MM.1S (cell line): ENCODE results near the gene SCP2.

Source experiments
- DNase-seq: peaks from one replicate; pipeline ENCODE4 v3.0.0-alpha.2; 2015
- H2AFZ ChIP-seq: fragments of 300-600 bp; sonication (generic); 2 replicates; pipeline ENCODE4 v1.6.0; 2016; ENCODE audit warnings: antibody characterized with exemption, low read length
- H3F3A ChIP-seq: fragments of 300-600 bp; sonication (generic); 2 replicates; pipeline ENCODE4 v1.6.1; 2016; ENCODE audit warnings: mild to moderate bottlenecking, antibody characterized with exemption, low read length, moderate library complexity, mixed read lengths; ENCODE audit not compliant: insufficient read depth
- H3K27ac ChIP-seq: fragments of 300-600 bp; sonication (generic); 2 replicates; pipeline ENCODE4 v1.5.1; 2016; ENCODE audit warnings: mild to moderate bottlenecking, low read length
- H3K27me3 ChIP-seq: fragments of 300-600 bp; sonication (generic); replicated peaks from 2 replicates; pipeline ENCODE4 v1.6.0; 2016; ENCODE audit warnings: low read length; ENCODE audit not compliant: insufficient read depth
- H3K36me3 ChIP-seq: fragments of 300-600 bp; sonication (generic); replicated peaks from 2 replicates; pipeline ENCODE4 v1.6.1; 2016; ENCODE audit warnings: mild to moderate bottlenecking, low read length, mixed read lengths; ENCODE audit not compliant: insufficient read depth
- H3K4me1 ChIP-seq: fragments of 300-600 bp; sonication (generic); 2 replicates; pipeline ENCODE4 v1.6.1; 2016; ENCODE audit warnings: low read length, mixed read lengths
- H3K4me2 ChIP-seq: fragments of 300-600 bp; sonication (generic); 2 replicates; pipeline ENCODE4 v1.6.0; 2016; ENCODE audit warnings: low read depth, low read length
- H3K4me3 ChIP-seq: fragments of 300-600 bp; sonication (generic); 2 replicates; pipeline ENCODE4 v1.5.1; 2016; ENCODE audit warnings: low read length, mixed read lengths
- H3K79me2 ChIP-seq: fragments of 300-600 bp; sonication (generic); 2 replicates; pipeline ENCODE4 v1.6.1; 2016; ENCODE audit warnings: mixed run types, low read length, mixed read lengths
- H3K9ac ChIP-seq: fragments of 300-600 bp; sonication (generic); 2 replicates; pipeline ENCODE4 v1.6.1; 2016; ENCODE audit warnings: low read length, mixed read lengths
- H3K9me2 ChIP-seq: fragments of 300-600 bp; sonication (generic); replicated peaks from 2 replicates; pipeline ENCODE4 v1.6.1; 2016; ENCODE audit warnings: mild to moderate bottlenecking, low read length, mixed read lengths; ENCODE audit not compliant: insufficient read depth
- H3K9me3 ChIP-seq: fragments of 300-600 bp; sonication (generic); replicated peaks from 2 replicates; pipeline ENCODE4 v1.6.1; 2016; ENCODE audit warnings: mild to moderate bottlenecking, low read length, mixed read lengths; ENCODE audit not compliant: insufficient read depth
- H4K20me1 ChIP-seq: fragments of 300-600 bp; sonication (generic); 2 replicates; pipeline ENCODE4 v1.6.1; 2016; ENCODE audit warnings: mild to moderate bottlenecking, low read length, moderate library complexity, mixed read lengths; ENCODE audit not compliant: insufficient read depth
- EZH2 ChIP-seq: fragments of 300-600 bp; sonication (generic); optimal IDR thresholded peaks from 2 replicates; pipeline ENCODE3; 2017; ENCODE audit warnings: low read depth, mild to moderate bottlenecking, antibody characterized with exemption, low read length, mixed read lengths
- EZH2phosphoT487 ChIP-seq: fragments of 300-600 bp; sonication (generic); IDR thresholded peaks from 2 replicates; pipeline ENCODE4 v1.6.1; 2018; ENCODE audit warnings: antibody characterized with exemption, low read length
- TF ChIP-seq, protein P1 (sequence below): fragments of 300-600 bp; sonication (generic); IDR thresholded peaks from 2 replicates; pipeline ENCODE4 v1.5.1; 2016; ENCODE audit warnings: antibody characterized with exemption, low read length, mixed read lengths

The SCP2 gene

DNA sequence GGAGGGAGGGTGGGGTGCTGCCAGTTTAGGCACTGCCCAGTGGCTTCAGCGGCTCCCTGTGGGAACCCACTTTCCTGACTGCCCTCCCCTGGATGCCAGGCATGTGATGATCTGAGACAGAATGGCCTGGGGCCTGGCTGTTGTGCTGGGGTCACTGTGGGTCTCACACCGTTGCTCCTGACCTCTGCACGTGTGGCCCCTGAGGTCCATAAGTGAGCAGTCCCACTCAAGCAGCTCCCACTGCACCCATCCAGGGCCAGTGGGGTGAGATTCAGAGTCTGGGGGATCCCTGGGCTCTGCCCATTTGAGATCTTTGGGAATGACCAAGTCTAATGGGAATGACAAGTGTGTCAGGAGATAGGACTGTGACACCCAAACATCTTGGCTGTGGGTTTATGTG is 153.0 kb downstream of the SCP2 start:
- Histone ChIP-seq H3K27ac (no peak overlapping the region), H3K36me3 (no peaks in the 10 kb centered on the region), H3K4me3 (no peak overlapping the region), H2AFZ (no peak overlapping the region), H3K4me2 (no peak overlapping the region), H3K4me1 (no peaks in the 10 kb centered on the region), H4K20me1 (no peaks in the 10 kb centered on the region), H3K9me2 (no peaks in the 10 kb centered on the region), H3K79me2 (no peaks in the 10 kb centered on the region), H3F3A (no peaks in the 10 kb centered on the region), H3K9me3 (no peaks in the 10 kb centered on the region), H3K9ac (no peak overlapping the region), H3K27me3 (no peaks in the 10 kb centered on the region)
- TF ChIP-seq, protein P1, sequence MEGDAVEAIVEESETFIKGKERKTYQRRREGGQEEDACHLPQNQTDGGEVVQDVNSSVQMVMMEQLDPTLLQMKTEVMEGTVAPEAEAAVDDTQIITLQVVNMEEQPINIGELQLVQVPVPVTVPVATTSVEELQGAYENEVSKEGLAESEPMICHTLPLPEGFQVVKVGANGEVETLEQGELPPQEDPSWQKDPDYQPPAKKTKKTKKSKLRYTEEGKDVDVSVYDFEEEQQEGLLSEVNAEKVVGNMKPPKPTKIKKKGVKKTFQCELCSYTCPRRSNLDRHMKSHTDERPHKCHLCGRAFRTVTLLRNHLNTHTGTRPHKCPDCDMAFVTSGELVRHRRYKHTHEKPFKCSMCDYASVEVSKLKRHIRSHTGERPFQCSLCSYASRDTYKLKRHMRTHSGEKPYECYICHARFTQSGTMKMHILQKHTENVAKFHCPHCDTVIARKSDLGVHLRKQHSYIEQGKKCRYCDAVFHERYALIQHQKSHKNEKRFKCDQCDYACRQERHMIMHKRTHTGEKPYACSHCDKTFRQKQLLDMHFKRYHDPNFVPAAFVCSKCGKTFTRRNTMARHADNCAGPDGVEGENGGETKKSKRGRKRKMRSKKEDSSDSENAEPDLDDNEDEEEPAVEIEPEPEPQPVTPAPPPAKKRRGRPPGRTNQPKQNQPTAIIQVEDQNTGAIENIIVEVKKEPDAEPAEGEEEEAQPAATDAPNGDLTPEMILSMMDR: no peak
- TF ChIP-seq EZH2 (no peak), EZH2phosphoT487 (no peak)
- no peak for DNase-seq

GRCh38 chr1:53080769-53081168 is 153.7 kb downstream of the SCP2 start:
- DNase-seq: no peak
- Histone ChIP-seq H3K4me2 (no peak overlapping the region), H3K4me3 (no peak overlapping the region), H3K36me3 (no peaks in the 10 kb centered on the region), H3K9me3 (no peaks in the 10 kb centered on the region), H2AFZ (no peak overlapping the region), H3K9ac (no peak overlapping the region), H3K79me2 (no peaks in the 10 kb centered on the region), H3K4me1 (no peaks in the 10 kb centered on the region), H4K20me1 (no peaks in the 10 kb centered on the region), H3K9me2 (no peaks in the 10 kb centered on the region), H3K27ac (no peak overlapping the region), H3F3A (no peaks in the 10 kb centered on the region), H3K27me3 (no peaks in the 10 kb centered on the region)
- TF ChIP-seq, protein P1: no peak
- no peak for TF ChIP-seq EZH2
- no peak for TF ChIP-seq EZH2phosphoT487

DNA sequence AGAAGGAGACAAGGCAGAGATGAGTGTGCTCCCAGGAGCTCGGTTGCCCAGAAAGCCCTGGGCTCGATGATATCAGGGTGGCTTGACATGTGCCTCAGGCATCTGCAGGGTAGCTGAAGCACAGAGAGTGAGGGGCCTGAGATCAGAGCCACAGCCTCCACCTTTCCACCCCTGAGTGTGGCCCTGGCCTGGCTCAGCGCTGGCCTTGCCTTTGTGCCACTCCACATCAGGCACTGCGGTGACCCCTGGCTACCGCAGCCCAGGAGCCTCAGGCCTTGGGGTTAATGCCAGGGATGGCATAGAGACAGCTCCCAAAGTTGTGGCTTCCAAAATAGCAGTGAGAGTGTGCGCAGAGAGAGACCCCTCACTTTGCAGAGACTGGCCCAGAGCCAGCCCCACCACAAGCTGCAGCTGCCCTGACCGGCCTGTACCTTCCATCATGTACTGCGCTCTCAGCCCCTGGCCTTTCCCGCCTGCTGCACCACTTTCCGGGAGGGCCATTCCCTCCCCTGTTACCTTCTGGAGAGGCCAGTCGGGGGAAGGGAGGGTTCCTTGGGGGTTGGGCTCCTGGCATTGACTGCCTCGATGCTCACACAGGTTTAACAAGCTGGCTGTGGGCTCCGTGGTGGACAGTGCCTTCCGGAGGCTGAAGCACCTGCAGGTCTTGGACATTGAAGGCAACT is 154.4 kb downstream of the SCP2 start:
- Histone ChIP-seq H4K20me1 (no peaks in the 10 kb centered on the region), H3K9me3 (no peaks in the 10 kb centered on the region), H3K27ac (no peak overlapping the region), H3K9ac (no peak overlapping the region), H3K4me2 (no peak overlapping the region), H3K36me3 (no peaks in the 10 kb centered on the region), H3K27me3 (no peaks in the 10 kb centered on the region), H3K4me3 (no peak overlapping the region), H3F3A (no peaks in the 10 kb centered on the region), H3K4me1 (no peaks in the 10 kb centered on the region), H2AFZ (no peak overlapping the region), H3K79me2 (no peaks in the 10 kb centered on the region), H3K9me2 (no peaks in the 10 kb centered on the region)
- no peak for DNase-seq
- TF ChIP-seq EZH2phosphoT487 (no peak), EZH2 (no peak)
- TF ChIP-seq, protein P1: no peak
